A549 treated with ZK216348 at 1 μM for 4 hours (cell line): Measurements from ENCODE around the gene ANKRD29. TPM values are rescaled to one million over a fixed set of nuclear protein-coding genes. Genes with fewer than 3 reads are reported as not detected.

Experiments
- total RNA-seq: library from RNA; stranded (reverse); fragments of 200-300 nt; extraction: Qiagen RNA extraction; gene quantifications from 5 replicates; pipeline ENCODE4 v1.2.3, GENCODE V29; 2022; ENCODE audit warnings: low read depth

Gene ANKRD29
- 14.5 to 18.0 TPM (median 16.7 TPM) in 5 replicates for total RNA-seq

GRCh38 chr18:23662309-23663263 lies at the start of gene ANKRD29:
Gene ANKRD29, minus strand, starts transcription at chr18:23662911. Its CDS starts 181 bp downstream, at chr18:23662730.

GRCh38 chr18:23689031-23689615 lies 26.4 kb upstream of the ANKRD29 start, which contains the start of gene LAMA3:
Gene LAMA3, plus strand, starts transcription at chr18:23689453. Its CDS starts 231 bp downstream, at chr18:23689684.

GRCh38 chr18:23586249-23587196 lies 76.2 kb downstream of the ANKRD29 start, which contains the start of gene NPC1:
Gene NPC1, minus strand, starts transcription at chr18:23586506. Its CDS starts 163 bp downstream, at chr18:23586343.

Other genes starting within 250 kb of the ANKRD29 start
- 27.6 to 48.6 TPM (median 36.0 TPM) in 5 replicates for gene RIOK3, start 209.6 kb downstream of the ANKRD29 start, total RNA-seq
- 14.5 to 18.9 TPM (median 15.7 TPM) in 5 replicates for gene RMC1, start 159.4 kb downstream of the ANKRD29 start, total RNA-seq
- 82.1 to 131 TPM (median 115 TPM) in 5 replicates for gene NPC1, start 76.4 kb downstream of the ANKRD29 start, total RNA-seq
- gene LAMA3, start 26.5 kb upstream of the ANKRD29 start, total RNA-seq: 46.0 to 56.7 TPM (median 53.4 TPM) in 5 replicates